T-helper 2 cell treated with Interferon-gamma antibody and Interleukin-4, amounts not matched to agents 5 μg/mL and 100 μg/mL, for 36 hours (primary cell): Measurements from ENCODE around the gene PTPRG.

Experiments used
- DNase-seq: peaks from one replicate; pipeline ENCODE4 v3.0.0; 2021; ENCODE audit warnings: low spot score
- H3K27ac Mint-ChIP-seq: one replicate; pipeline ENCODE4 v1.8.0; 2021; ENCODE audit warnings: mild to moderate bottlenecking, mixed read lengths
- H3K27me3 Mint-ChIP-seq: one replicate; pipeline ENCODE4 v1.8.0; 2021; ENCODE audit warnings: low read depth, mixed read lengths
- H3K36me3 Mint-ChIP-seq: one replicate; pipeline ENCODE4 v1.8.0; 2021; ENCODE audit warnings: low read depth, mixed read lengths
- H3K4me1 Mint-ChIP-seq: one replicate; pipeline ENCODE4 v1.8.0; 2021; ENCODE audit warnings: low read depth, mixed read lengths
- H3K4me3 Mint-ChIP-seq: one replicate; pipeline ENCODE4 v1.8.0; 2022; ENCODE audit warnings: mild to moderate bottlenecking, moderate library complexity, mixed read lengths
- H3K9me3 Mint-ChIP-seq: one replicate; pipeline ENCODE4 v1.8.0; 2021; ENCODE audit warnings: mixed read lengths

The PTPRG gene

GRCh38 chr3:61627768-61628185, 66.4 kb downstream of the PTPRG start:
- Mint-ChIP-seq H3K36me3 (no peaks in the 10 kb centered on the region), H3K9me3 (no peaks in the 10 kb centered on the region), H3K4me1 (no peaks in the 10 kb centered on the region), H3K27ac (no peak overlapping the region), H3K27me3 (no peaks in the 10 kb centered on the region), H3K4me3 (no peak overlapping the region)
- no peak for DNase-seq

GRCh38 chr3:61628636-61629035, 67.3 kb downstream of the PTPRG start:
- Mint-ChIP-seq H3K4me3 (no peak overlapping the region), H3K27ac (no peak overlapping the region), H3K9me3 (no peaks in the 10 kb centered on the region), H3K36me3 (no peaks in the 10 kb centered on the region), H3K4me1 (no peaks in the 10 kb centered on the region), H3K27me3 (no peaks in the 10 kb centered on the region)
- DNase-seq = no peak

DNA sequence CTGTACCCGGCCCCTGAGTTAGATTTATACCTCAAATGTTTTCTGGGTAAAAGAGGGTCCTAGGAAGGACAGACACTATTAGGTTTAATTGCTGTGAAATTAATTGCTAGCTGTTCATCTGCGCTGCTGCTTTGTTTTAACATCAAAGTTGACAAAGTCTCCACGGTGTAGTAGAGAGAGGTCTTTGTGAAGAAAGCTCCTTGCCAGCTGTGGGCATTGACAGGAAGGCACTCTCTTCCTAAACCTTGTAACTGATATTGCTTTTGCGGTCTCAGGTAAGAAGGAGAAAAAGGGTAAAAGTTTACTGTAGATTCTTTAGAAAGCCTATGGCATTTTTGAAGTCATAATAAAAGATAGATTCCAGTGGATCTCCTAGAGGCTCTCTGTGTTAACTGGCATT, 68.1 kb downstream of the PTPRG start:
- H3K4me3 Mint-ChIP-seq = no peak overlapping the region
- no peaks in the 10 kb centered on the region for H3K9me3 Mint-ChIP-seq
- no peaks in the 10 kb centered on the region for H3K27me3 Mint-ChIP-seq
- H3K27ac Mint-ChIP-seq = no peak overlapping the region
- no peak for DNase-seq
- no peaks in the 10 kb centered on the region for H3K4me1 Mint-ChIP-seq
- H3K36me3 Mint-ChIP-seq = no peaks in the 10 kb centered on the region

DNA sequence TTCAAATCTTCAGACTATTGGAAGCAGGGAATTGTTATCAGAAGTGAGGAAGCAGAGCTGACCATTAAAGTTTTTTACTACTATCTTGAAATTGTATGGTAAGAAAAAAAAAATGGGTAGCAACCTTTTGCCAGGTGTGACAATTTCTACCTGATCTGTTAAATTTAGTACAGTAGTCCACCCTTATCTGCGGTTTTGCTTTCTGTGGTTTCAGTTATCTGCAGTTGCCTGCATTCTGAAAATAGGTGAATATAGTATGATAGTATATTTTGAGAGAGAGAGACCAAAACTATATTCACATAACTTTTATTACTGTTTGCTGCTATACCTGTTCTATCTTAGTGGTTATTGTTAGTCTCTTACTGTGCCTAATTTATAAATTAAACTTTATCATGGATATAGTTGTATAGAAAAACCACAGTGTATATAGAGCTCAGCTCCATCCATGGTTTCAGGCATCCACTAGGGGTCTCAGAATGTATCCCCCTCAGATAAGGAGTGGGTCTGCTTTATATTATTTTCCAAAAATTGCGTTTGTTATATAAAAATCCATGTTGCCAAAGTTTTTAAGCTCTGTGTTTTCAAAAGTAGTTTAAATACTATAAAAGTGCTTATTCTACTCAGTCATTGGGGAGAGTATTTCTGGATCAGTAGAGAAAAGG, 69.9 kb downstream of the PTPRG start:
- Mint-ChIP-seq H3K4me3 (no peak overlapping the region), H3K27ac (no peak overlapping the region)

DNA sequence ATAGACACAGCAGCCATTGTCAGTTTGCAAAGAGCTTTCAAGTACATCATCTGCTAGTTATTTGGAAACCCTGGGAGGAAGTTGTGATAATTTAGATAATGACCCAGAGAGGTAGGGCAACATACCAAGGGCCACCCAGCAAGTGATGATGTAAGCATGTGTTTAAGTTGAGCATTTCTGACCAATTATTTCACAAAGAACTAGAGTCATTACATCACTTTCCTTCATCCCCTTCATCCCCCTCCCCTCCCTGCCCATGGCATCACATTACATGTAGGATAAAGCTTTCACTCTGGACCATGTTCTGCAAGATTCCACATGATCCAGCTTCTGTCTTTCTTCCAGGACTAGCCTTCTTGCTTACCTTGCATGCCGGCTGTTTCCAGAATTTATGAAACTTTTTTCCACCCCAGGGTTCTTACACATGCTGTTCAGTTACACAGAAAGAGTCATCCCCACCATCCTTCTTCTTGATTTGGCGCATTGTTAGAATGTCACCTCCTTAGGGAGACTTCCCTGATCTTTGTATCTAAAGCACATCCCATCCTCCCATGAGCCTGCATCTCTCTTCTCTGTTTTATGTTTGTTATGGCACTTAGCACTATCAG, 71.3 kb downstream of the PTPRG start:
- DNase-seq = no peak
- Mint-ChIP-seq H3K4me1 (no peaks in the 10 kb centered on the region), H3K9me3 (no peaks in the 10 kb centered on the region)

More for the DNA sequence above, 69.9 kb downstream of the PTPRG start:
- no peaks in the 10 kb centered on the region for H3K36me3 Mint-ChIP-seq
- no peaks in the 10 kb centered on the region for H3K27me3 Mint-ChIP-seq
- no peaks in the 10 kb centered on the region for H3K4me1 Mint-ChIP-seq
- no peaks in the 10 kb centered on the region for H3K9me3 Mint-ChIP-seq
- DNase-seq = no peak

DNA sequence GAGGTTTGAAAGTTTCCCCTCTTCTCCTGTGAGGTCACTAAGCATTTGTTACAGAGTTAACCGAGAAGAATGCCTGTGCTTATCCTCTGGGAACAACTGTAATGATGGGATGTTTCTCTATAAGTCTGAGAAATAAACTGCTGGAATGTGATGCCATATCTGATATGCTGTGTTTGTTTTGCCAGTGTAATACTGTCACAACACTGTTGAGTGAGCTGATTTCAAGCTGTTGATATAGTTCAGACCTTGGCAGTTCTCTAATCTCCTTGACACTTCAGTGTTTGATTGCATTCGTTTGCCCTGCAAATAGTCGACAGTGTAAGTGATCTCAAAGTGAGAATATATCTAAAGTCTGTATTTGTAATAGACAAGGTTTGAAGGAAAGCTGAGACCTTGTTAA, 73.3 kb downstream of the PTPRG start:
- no peak for DNase-seq
- no peak overlapping the region for H3K4me3 Mint-ChIP-seq
- no peaks in the 10 kb centered on the region for H3K36me3 Mint-ChIP-seq
- no peaks in the 10 kb centered on the region for H3K9me3 Mint-ChIP-seq
- H3K4me1 Mint-ChIP-seq = no peaks in the 10 kb centered on the region
- H3K27me3 Mint-ChIP-seq = no peaks in the 10 kb centered on the region
- H3K27ac Mint-ChIP-seq = no peak overlapping the region

More for the DNA sequence above, 71.3 kb downstream of the PTPRG start:
- Mint-ChIP-seq H3K4me3 (no peak overlapping the region), H3K27ac (no peak overlapping the region), H3K36me3 (no peaks in the 10 kb centered on the region), H3K27me3 (no peaks in the 10 kb centered on the region)

GRCh38 chr3:61637088-61638051, 76.0 kb downstream of the PTPRG start:
- no peaks in the 10 kb centered on the region for H3K27me3 Mint-ChIP-seq
- no peaks in the 10 kb centered on the region for H3K9me3 Mint-ChIP-seq
- no peaks in the 10 kb centered on the region for H3K36me3 Mint-ChIP-seq
- no peak overlapping the region for H3K27ac Mint-ChIP-seq
- DNase-seq = no peak
- H3K4me3 Mint-ChIP-seq = no peak overlapping the region
- no peaks in the 10 kb centered on the region for H3K4me1 Mint-ChIP-seq

GRCh38 chr3:61638741-61639140, 77.4 kb downstream of the PTPRG start:
- no peaks in the 10 kb centered on the region for H3K9me3 Mint-ChIP-seq
- H3K36me3 Mint-ChIP-seq = no peaks in the 10 kb centered on the region
- H3K27me3 Mint-ChIP-seq = no peaks in the 10 kb centered on the region
- no peak overlapping the region for H3K4me3 Mint-ChIP-seq
- DNase-seq = no peak
- H3K27ac Mint-ChIP-seq = no peak overlapping the region
- H3K4me1 Mint-ChIP-seq = no peaks in the 10 kb centered on the region

GRCh38 chr3:61639991-61640390, 78.6 kb downstream of the PTPRG start:
- Mint-ChIP-seq H3K9me3 (no peaks in the 10 kb centered on the region), H3K4me1 (no peaks in the 10 kb centered on the region), H3K27me3 (no peaks in the 10 kb centered on the region), H3K27ac (no peak overlapping the region), H3K36me3 (no peaks in the 10 kb centered on the region), H3K4me3 (no peak overlapping the region)
- DNase-seq = no peak

DNA sequence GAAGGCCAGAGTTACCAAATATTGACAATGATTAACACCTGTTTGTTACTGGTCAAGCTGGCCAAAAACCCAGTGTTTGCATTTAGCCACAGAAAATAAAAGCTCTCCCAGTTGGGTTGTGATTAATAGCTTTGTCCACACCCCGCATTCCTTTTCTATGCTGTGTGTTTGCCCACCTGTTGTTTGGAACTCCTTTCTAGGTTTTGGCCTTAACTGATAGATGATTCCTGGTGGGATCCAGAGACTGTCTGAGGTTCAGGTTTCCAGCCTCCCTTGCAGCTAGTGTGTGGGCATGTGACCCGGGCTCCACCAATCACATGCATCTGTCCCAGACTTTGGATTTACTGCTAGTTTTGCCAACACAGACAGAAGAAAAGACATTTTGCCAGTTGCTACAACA, 83.8 kb downstream of the PTPRG start:
- no peaks in the 10 kb centered on the region for H3K27me3 Mint-ChIP-seq
- no peaks in the 10 kb centered on the region for H3K4me1 Mint-ChIP-seq
- no peaks in the 10 kb centered on the region for H3K36me3 Mint-ChIP-seq
- H3K9me3 Mint-ChIP-seq = no peaks in the 10 kb centered on the region
- no peak overlapping the region for H3K27ac Mint-ChIP-seq
- no peak overlapping the region for H3K4me3 Mint-ChIP-seq
- DNase-seq = no peak

DNA sequence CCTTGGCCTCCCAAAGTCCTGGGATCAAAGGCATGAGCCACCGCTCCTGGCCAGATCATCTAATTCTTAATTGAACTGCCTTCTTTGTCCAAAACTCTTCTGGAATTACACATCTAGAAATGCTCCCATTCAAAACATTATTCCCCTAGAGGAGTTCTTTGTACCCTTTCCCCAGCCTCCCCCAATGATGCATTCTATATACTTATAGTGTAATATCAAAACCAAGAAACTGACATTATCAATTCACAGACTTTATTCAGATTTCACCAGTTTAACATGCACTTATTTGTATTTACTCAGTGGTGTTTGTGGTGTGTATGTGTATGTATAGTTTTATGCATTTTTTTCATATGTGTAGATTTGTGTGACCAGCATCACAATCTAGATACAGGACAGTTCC, 85.0 kb downstream of the PTPRG start:
- no peaks in the 10 kb centered on the region for H3K4me1 Mint-ChIP-seq
- H3K4me3 Mint-ChIP-seq = no peak overlapping the region
- no peaks in the 10 kb centered on the region for H3K36me3 Mint-ChIP-seq
- no peak for DNase-seq
- H3K9me3 Mint-ChIP-seq = no peaks in the 10 kb centered on the region
- no peak overlapping the region for H3K27ac Mint-ChIP-seq
- no peaks in the 10 kb centered on the region for H3K27me3 Mint-ChIP-seq

- no peaks in the 10 kb centered on the region for H3K4me1 Mint-ChIP-seq
- H3K4me3 Mint-ChIP-seq = no peak overlapping the region
- no peaks in the 10 kb centered on the region for H3K27me3 Mint-ChIP-seq
- H3K27ac Mint-ChIP-seq = no peak overlapping the region
- H3K36me3 Mint-ChIP-seq = no peaks in the 10 kb centered on the region
- no peaks in the 10 kb centered on the region for H3K9me3 Mint-ChIP-seq
- no peak for DNase-seq
Measured at GRCh38 chr3:61646851-61647525, 85.6 kb downstream of the PTPRG start.

DNA sequence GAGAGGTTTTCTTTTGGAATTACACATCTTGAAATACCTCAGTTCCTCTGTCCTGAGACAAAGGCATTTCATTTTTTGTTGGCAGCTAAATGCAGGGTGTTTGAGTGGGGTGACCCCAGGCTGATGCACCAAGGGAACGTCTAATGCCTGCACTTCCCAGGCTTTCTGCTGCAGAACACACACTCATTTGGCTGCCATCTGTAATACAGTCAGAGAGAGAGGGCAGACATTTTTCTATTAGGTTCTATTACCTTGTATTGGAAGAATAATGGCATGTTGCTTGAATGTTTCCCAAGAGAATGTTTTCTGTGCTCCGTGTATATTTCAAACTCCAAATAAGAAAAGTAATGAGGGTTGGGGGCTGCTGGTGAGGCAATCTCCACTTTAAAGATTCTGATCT, 87.1 kb downstream of the PTPRG start:
- H3K27ac Mint-ChIP-seq = no peak overlapping the region
- H3K36me3 Mint-ChIP-seq = no peaks in the 10 kb centered on the region
- no peaks in the 10 kb centered on the region for H3K27me3 Mint-ChIP-seq
- no peak for DNase-seq
- no peaks in the 10 kb centered on the region for H3K4me1 Mint-ChIP-seq
- no peak overlapping the region for H3K4me3 Mint-ChIP-seq
- H3K9me3 Mint-ChIP-seq = no peaks in the 10 kb centered on the region
